GM19035 (cell line): ENCODE data around the gene TNFRSF13B.
"Not testable (repeated sequence)": the region's sequence is repeated elsewhere in the genome, so short reads cannot be mapped to it uniquely, and the experiment has no call there.

Source experiments
- ATAC-seq: cut with Tn5 transposase; IDR thresholded peaks from one replicate; pipeline ENCODE4 v1.9.1; 2021; ENCODE audit not compliant: unreplicated experiment

The TNFRSF13B gene

GRCh38 chr17:16961792-16962191, 10.1 kb downstream of the TNFRSF13B start:
- no peak for ATAC-seq

DNA sequence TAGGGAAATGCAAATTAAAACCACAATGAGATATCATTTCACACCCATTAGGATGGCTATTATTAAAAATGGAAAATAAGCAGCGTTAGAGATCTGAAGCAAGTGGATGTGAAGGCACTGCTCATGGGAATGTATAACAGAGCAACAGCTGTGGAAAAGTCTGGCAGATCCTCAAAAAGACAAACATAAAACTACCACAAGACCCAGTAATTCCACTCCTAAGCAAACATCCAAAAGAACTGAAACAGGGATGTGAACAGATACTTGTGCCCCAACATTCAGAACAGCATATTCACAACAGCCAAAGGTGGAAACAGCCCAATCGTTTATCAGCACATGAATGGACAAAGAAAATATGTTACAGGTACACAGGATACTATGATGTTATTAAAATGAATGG, 10.9 kb downstream of the TNFRSF13B start:
- ATAC-seq, result not testable (repeated sequence)

- not testable (repeated sequence) for ATAC-seq
These were observed 16.9 kb downstream of the TNFRSF13B start for GRCh38 chr17:16955011-16955410.

DNA sequence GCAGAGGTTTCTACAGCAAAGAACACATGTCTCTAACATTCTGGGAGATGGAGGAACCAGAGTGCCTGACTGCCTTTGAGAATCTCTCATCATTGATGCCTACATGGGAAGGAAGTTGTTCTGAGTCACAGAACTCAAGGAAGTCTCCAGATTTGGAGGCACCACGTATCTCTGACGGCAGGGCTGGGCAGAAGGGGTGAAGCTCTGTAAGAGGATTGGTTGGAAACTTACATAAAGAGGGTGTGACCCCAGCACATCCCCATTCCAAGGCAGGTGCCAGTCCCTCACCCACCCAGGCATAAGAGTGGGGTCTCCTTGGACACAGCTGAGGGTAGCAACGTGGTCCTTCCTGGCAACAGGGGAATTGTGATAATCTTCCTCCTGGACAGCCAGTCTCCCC, 17.4 kb downstream of the TNFRSF13B start:
- no peak for ATAC-seq

DNA sequence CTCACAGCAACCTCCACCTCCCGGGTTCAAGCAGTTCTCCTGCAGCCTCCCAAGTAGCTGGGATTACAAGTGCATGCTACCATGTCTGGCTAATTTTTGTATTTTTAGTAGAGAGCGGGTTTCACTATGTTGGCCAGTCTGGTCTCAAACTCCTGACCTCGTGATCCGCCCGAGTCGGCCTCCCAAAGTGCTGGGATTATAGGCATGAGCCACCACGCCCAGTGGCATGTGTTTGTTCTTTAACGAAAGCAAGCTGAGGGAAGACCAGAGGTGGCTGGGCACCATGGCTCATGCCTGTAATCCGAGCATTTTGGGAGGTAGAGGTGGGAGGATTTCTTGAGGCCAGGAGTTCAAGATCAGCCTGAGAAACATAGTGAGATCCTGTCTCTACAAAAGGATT, 18.1 kb downstream of the TNFRSF13B start:
- ATAC-seq, result no peak

DNA sequence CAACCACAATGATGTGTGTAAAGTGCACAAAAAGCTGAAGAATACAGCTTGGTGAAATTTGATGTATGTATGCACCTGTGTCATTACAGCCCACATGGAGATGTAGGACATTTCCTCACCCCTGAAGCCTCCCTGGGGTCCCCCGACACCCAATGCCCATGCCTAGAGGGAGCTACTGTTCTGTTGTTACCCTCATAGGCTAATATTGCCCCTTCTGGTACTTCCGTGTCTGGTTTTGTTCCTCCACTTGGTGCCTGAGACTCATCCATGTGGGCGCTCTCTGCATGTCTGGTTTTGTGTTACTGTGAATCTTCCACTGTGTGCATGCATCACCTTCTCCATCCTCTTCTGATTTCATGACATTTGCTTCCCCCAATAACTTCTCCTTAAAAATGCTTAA, 18.6 kb downstream of the TNFRSF13B start:
- ATAC-seq, result no peak

- ATAC-seq, result no peak
These were observed 19.5 kb downstream of the TNFRSF13B start for GRCh38 chr17:16952401-16952800.

DNA sequence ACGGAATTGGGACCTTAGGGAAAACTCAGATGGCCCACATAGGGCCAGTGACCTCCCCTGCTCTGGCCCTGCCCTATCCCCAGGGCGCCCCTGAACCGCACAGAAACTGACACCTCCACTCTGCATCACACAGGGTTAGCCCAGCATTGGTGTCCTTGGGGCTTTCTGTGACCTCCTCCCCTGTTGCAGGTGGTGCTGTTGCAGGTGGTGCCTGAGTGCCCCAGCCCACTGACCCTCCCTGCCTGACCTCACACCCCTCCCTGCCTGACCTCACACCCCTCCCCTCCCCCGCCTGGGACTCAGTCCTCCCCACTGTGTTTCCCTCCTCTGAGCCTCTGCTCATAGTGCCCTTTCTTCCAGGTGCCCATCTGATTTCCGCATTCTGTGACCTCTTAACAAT, 21.4 kb downstream of the TNFRSF13B start:
- ATAC-seq, result no peak

GRCh38 chr17:16948587-16949376, 23.1 kb downstream of the TNFRSF13B start:
- no peak for ATAC-seq

- ATAC-seq, result peak; percentile 66
These were observed 24.4 kb downstream of the TNFRSF13B start for GRCh38 chr17:16947470-16947869.

DNA sequence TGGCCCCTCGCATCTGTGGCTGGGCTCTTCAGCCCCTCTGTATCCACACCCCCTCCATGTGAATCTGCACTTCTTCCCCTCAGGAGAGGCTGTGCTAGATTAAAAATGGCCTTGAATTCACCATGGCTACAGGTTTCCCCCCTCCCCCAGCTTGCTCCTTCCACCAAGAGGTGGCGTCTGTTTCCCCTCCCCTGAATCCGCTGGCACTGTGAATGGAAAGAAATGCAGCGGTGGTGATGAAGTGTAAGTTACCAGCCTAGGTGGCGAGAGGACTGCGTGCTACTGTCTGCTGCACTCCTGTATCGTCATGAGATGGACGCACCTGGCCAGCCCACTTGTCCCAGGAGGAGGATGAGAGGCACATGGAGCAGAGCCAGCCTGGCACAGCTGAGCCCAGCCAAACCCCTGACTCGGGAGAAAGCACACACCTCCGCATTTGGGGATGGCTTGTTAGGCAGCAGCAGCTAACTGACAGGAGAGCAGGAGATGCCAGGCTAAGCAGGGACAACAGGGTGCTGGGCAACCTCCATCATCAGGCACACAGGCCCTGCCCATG, 26.2 kb downstream of the TNFRSF13B start:
- ATAC-seq, result no peak

- ATAC-seq, result no peak
These were observed 26.8 kb downstream of the TNFRSF13B start for GRCh38 chr17:16945136-16945482.

DNA sequence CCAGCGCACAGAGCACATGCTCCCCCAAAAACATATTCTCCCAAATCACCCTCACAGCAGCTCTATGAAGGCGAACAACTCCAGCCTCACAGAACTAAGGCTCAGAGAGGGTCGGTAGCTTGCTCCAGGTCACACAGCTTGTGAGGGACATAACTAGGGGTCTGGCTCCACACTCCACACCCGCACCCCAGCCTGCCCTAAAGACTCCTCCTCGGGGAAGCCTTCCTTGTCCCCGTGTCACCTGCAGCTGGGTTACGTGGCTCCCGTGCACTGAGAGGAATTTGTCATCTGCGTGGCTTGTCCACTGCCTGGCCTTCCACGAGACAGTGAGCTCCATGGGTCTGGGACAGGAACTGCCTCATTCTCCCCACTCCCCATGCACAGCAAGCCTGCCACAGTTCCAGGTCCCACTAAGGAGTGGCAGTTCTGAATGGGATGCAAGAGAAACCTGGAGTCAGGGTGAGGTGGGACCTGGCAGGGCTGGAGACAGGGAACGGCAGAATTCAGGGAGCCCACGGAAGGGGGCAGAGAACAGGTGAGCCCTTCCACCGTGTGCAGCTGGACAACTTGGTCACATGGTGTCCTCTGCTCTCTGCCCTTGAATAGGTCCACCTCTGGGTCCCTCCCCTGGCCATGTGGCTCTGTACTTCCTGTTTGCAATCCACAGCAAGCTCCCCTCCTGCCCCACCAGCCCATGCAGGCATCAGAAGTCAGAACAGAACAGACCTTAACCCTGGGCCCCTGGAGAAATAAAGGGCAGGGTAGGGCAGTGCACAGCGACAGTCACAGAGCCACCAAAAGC, 27.4 kb downstream of the TNFRSF13B start:
- ATAC-seq, result no peak

- no peak for ATAC-seq
These were observed 28.2 kb downstream of the TNFRSF13B start for GRCh38 chr17:16943541-16944333.

DNA sequence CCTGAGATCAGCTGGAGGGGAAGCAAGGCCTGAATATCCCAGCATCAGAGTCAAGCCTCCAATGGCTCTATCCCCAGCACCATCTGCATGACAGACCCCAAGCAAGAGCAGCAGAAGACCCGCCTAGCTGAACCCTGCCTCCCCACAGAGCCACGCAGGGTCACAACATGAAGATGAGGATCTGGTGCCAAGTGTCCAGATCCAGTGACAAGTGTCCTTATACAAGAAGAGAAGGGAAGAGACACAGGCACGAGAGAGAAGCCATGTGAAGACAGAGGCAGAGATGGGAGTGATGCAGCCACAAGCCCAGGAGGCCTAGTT, 28.9 kb downstream of the TNFRSF13B start:
- no peak for ATAC-seq

- ATAC-seq, result no peak
These were observed 29.5 kb downstream of the TNFRSF13B start for GRCh38 chr17:16942141-16943031.

DNA sequence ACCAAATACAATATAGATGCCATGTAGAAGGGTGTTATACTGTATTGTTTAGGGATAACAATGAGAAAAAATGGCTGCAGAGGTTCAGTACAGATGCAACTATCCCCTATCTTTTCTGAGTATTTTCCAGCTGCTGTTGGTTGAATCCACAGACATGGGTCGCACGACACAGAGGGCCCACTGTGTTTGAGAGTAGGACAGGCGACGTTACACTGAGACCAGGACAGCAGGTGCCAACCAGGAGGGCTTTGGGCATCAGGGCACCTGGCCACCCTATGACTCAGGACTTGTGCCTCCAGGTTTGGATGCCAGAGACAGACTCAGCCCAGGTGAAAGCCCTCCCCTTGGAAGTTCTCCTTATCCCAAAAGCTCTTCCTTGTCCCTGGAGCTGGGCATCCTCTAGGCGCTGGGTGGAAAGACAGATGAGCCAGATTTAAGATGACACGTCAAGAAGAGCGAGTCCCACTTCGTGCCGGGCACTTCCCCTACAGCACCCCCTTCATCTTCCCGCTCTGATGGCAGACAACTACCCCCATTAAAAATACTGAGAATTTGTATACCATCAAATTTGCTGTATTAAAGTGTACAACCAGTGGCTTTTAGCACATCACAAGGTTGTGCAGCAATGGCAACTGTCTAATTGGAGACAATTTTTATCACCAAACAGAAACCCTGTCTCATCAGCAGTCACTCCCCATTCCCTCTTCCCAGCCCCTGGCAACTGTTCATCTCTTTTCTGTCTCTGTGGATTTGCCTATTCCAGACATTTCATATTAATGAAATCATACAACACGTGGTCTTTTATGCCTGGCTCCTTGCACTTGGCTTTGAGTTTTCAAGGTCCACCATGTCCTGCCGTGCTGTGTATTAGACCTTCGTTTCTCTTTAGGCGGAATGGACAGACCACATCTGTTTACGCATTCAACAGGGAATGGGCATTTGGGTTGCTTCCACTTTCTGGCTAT, 30.6 kb downstream of the TNFRSF13B start:
- no peak for ATAC-seq

DNA sequence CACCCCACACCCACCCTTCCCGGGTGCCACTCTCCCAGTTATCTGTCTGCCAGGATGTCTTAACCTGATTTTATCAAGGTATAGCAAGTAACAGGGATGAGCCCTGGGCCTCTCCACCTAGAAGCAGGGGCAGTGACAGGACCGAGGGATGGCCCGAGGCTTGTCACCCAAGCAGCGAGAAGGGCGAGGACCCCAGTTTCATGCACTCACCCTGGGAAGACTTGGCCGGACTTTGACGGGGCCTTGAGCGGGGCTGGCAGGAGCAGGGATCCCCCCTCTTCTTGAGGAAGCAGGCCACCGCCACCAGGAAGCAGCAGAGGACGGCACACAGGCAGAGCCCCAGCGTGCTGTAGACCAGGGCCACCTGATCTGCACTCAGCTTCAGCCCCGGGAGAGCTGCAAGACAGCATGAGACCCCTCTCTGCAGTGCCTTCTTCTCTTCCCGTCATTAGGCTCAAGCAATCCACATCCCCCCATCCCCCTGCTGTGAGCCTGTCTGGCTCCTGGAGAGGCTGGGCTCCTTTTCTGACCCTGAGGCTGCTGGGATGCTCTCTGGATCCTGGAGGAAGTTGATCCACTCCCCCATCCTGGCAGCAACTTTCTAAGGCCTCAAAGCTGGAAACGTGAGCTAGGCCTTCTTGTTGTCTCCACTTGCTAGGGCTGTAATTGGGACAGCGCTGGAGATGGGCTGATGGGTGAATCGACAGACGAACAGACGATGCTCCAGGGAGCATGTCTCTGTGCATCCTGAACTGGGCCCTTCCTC, 31.6 kb downstream of the TNFRSF13B start:
- no peak for ATAC-seq
